Measurements from ENCODE around the gene SIGLEC11.

DNA sequence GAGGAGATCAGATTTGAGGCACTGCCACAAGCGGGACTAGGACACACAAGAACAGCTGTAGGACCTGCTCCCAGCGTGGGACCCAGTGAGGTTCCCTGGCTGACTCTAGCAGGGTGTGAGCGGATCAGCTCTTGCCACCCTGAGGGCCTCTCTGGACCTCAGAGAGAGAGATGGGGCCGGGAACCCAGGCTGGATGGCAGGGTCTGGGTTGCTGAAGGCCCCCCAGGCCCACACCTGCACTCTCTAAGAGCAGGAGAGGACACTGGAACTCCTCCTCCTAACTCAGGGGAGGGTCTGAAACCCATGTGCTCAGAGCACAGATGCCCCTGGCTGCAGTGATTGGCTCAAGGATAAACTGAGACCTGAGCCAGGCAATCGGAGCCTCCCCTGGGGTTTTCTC lies 50.8 kb downstream of the SIGLEC11 start:
- TF ChIP-seq TAF1 (IDR thresholded peaks at IDR 0.05; ENCODE audit: borderline replicate concordance, low read depth, low read length) (no peak), TEAD4 (IDR thresholded peaks at IDR 0.05; ENCODE audit: borderline replicate concordance, insufficient read depth) (no peak), CTCF (IDR thresholded peaks at IDR 0.05) (no peak), JUND (IDR thresholded peaks at IDR 0.05) (no peak), POLR2AphosphoS5 (IDR thresholded peaks at IDR 0.05; ENCODE audit: low read depth, low read length) (no peak), EZH2phosphoT487 (IDR thresholded peaks at IDR 0.05; ENCODE audit: borderline replicate concordance, low read depth) (no peak), REST (IDR thresholded peaks at IDR 0.05; ENCODE audit: low read depth, low read length) (no peak)
- TF ChIP-seq, protein P1, sequence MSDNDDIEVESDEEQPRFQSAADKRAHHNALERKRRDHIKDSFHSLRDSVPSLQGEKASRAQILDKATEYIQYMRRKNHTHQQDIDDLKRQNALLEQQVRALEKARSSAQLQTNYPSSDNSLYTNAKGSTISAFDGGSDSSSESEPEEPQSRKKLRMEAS (IDR thresholded peaks at IDR 0.05; ENCODE audit: low read depth) = no peak

All from SK-N-SH (cell line).